C4-2B (cell line): ENCODE measurements around the gene ITPR2.
"Not testable (repeated sequence)": the region's sequence is repeated elsewhere in the genome, so short reads cannot be mapped to it uniquely, and the experiment has no call there.

Experiments
- ZFX ChIP-seq: fragments of 450-650 bp; IDR thresholded peaks from 2 replicates; pipeline ENCODE4 v1.6.1; 2017
- TF ChIP-seq, protein P1 (sequence below): fragments of 450-650 bp; conservative IDR thresholded peaks from 2 replicates; pipeline ENCODE4 v1.5.1; 2017; ENCODE audit warnings: mild to moderate bottlenecking

- TF ChIP-seq, protein P1, sequence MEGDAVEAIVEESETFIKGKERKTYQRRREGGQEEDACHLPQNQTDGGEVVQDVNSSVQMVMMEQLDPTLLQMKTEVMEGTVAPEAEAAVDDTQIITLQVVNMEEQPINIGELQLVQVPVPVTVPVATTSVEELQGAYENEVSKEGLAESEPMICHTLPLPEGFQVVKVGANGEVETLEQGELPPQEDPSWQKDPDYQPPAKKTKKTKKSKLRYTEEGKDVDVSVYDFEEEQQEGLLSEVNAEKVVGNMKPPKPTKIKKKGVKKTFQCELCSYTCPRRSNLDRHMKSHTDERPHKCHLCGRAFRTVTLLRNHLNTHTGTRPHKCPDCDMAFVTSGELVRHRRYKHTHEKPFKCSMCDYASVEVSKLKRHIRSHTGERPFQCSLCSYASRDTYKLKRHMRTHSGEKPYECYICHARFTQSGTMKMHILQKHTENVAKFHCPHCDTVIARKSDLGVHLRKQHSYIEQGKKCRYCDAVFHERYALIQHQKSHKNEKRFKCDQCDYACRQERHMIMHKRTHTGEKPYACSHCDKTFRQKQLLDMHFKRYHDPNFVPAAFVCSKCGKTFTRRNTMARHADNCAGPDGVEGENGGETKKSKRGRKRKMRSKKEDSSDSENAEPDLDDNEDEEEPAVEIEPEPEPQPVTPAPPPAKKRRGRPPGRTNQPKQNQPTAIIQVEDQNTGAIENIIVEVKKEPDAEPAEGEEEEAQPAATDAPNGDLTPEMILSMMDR: not testable (repeated sequence)
- TF ChIP-seq ZFX: not testable (repeated sequence)
These were observed 29.8 kb upstream of the ITPR2 start for GRCh38 chr12:26862787-26863186.
